OCI-LY7 (cell line): ENCODE results near the gene ZNF708. TPM values are rescaled to one million over a fixed set of nuclear protein-coding genes. Genes with fewer than 3 reads are reported as not detected.
A peak's percentile ranks its signal among the peaks of the same experiment; 100 is the strongest.

Experiments used
- Bru-seq: library from RNA; stranded (reverse); fragments of 400-500 nt; gene quantifications from one replicate; lab custom pipeline; 2021; lab: Mats Ljungman, UMichigan
- BruChase-seq, 2 experiments: library from RNA; stranded (reverse); fragments of 400-500 nt; gene quantifications; one replicate each; lab custom pipeline; 2021; lab: Mats Ljungman, UMichigan
- BruUV-seq: library from RNA; stranded (reverse); fragments of 400-500 nt; replicated peaks from 2 replicates; lab custom pipeline; 2021; lab: Mats Ljungman, UMichigan
- CTCF ChIA-PET: fragments of 300-600 bp; sonication (Branson Sonifier 250); formaldehyde crosslinking; loops from one replicate; lab custom pipeline; 2022; ENCODE audit warnings: antibody characterized with exemption; ENCODE audit not compliant: unreplicated experiment; lab: Charles Lee
- POLR2A ChIA-PET: fragments of 300-600 bp; sonication (Branson Sonifier 250); formaldehyde crosslinking; loops from one replicate; lab custom pipeline; 2022; ENCODE audit warnings: antibody characterized with exemption; lab: Charles Lee
- DNase-seq: peaks from one replicate; pipeline ENCODE4 v3.0.0-alpha.2; 2015; ENCODE audit warnings: low spot score
- H2AFZ ChIP-seq: fragments of 200-600 bp; sonication (generic), shearing (Covaris generic); 2 replicates; pipeline ENCODE4 v1.6.1; 2014; ENCODE audit warnings: mild to moderate bottlenecking, antibody characterized with exemption, low read length, moderate library complexity
- H3K27ac ChIP-seq: fragments of 200-600 bp; sonication (generic); 2 replicates; pipeline ENCODE4 v1.5.1; 2014; ENCODE audit warnings: mixed run types, low read depth, mild to moderate bottlenecking, moderate library complexity, low read length, inconsistent platforms; ENCODE audit not compliant: poor library complexity, severe bottlenecking
- H3K36me3 ChIP-seq: fragments of 200-600 bp; sonication (generic); 2 replicates; pipeline ENCODE4 v1.6.1; 2014; ENCODE audit warnings: mild to moderate bottlenecking, antibody characterized with exemption, low read length, moderate library complexity, mixed read lengths; ENCODE audit not compliant: insufficient read depth
- H3K4me1 ChIP-seq: fragments of 200-600 bp; sonication (generic); 2 replicates; pipeline ENCODE4 v1.5.1; 2014; ENCODE audit warnings: mild to moderate bottlenecking, low read length; ENCODE audit not compliant: insufficient read depth, poor library complexity, severe bottlenecking
- H3K4me2 ChIP-seq: fragments of 200-600 bp; sonication (generic); 2 replicates; pipeline ENCODE4 v1.6.1; 2014; ENCODE audit warnings: mild to moderate bottlenecking, low read length
- H3K4me3 ChIP-seq: fragments of 200-600 bp; sonication (generic); 2 replicates; pipeline ENCODE4 v1.5.1; 2014; ENCODE audit warnings: mild to moderate bottlenecking, low read depth, low read length; ENCODE audit not compliant: poor library complexity, severe bottlenecking
- H3K79me2 ChIP-seq: fragments of 200-600 bp; sonication (generic); 2 replicates; pipeline ENCODE4 v1.6.1; 2016; ENCODE audit warnings: low read depth, mild to moderate bottlenecking, low read length, moderate library complexity, mixed read lengths; ENCODE audit not compliant: insufficient read depth
- H3K9me2 ChIP-seq: fragments of 200-600 bp; sonication (generic); 2 replicates; pipeline ENCODE4 v1.6.1; 2016; ENCODE audit warnings: mild to moderate bottlenecking, low read length, mixed read lengths; ENCODE audit not compliant: insufficient read depth
- H3K9me3 ChIP-seq: fragments of 200-600 bp; sonication (generic); 2 replicates; pipeline ENCODE4 v1.6.1; 2014; ENCODE audit warnings: mild to moderate bottlenecking, mixed run types, low read length, mixed read lengths
- H4K20me1 ChIP-seq: fragments of 200-600 bp; sonication (generic); 2 replicates; pipeline ENCODE4 v1.6.1; 2014; ENCODE audit warnings: mild to moderate bottlenecking, antibody characterized with exemption, low read length, moderate library complexity, mixed read lengths; ENCODE audit not compliant: insufficient read depth
- CTCF ChIP-seq: fragments of 200-600 bp; sonication (generic); conservative IDR thresholded peaks from 2 replicates; pipeline ENCODE4 v1.5.1; 2014; ENCODE audit warnings: mild to moderate bottlenecking, antibody characterized with exemption, low read length, moderate library complexity, mixed read lengths
- EZH2phosphoT487 ChIP-seq: fragments of 200-600 bp; sonication (generic); IDR thresholded peaks from 2 replicates; pipeline ENCODE4 v1.6.1; 2018; ENCODE audit warnings: low read depth, borderline replicate concordance, mild to moderate bottlenecking, mixed run types, antibody characterized with exemption, low read length, moderate library complexity, mixed read lengths
- intact Hi-C: fragments of 100-400 bp; cut with micrococcal nuclease; formaldehyde crosslinking; loops from one replicate; pipeline ENCODE4 v1.10.0; 2022; ENCODE audit not compliant: unreplicated experiment
- long read RNA-seq: library from polyadenylated mRNA; stranded (forward); transcript quantifications from one replicate; pipeline ENCODE4 v2.0.0, GENCODE V29; 2022
- total RNA-seq, 2 experiments: library from RNA; depleted of rRNA in 1 of 2; stranded (reverse); fragments of >200 nt in 1 of 2; shearing (Covaris generic) in 1 of 2; gene quantifications; 2 replicates each; pipeline ENCODE4 v1.2.3, GENCODE V29; 2014 to 2022

The ZNF708 gene
- total RNA-seq (2014; rRNA removed; shearing (Covaris generic)) (26.5 and 38.2 TPM in 2 replicates), total RNA-seq (2022) (19.3 and 21.7 TPM in 2 replicates), Bru-seq, nascent RNA (percentile 87 among the genes with signal in this experiment), BruChase-seq, experiment 1, labeled RNA remaining after a 6-hour chase (percentile 86 among the genes with signal in this experiment), BruChase-seq, experiment 2, labeled RNA remaining after a 2-hour chase (percentile 85 among the genes with signal in this experiment)
- long read RNA-seq, partial matches to known transcripts, result 1 of 4 reads
- long read RNA-seq, other reads (novel, unspliced or antisense), result 3 of 4 reads

- Histone ChIP-seq H2AFZ (peak within 1 kb of the TSS; percentile 93), H3K4me3 (peak within 1 kb of the TSS; percentile 94), H3K79me2 (peaks cover 43% of the 10 kb centered on the region), H3K9me2 (no peaks in the 10 kb centered on the region), H4K20me1 (no peaks in the 10 kb centered on the region), H3K4me2 (peak within 1 kb of the TSS; percentile 89), H3K27ac (peak within 1 kb of the TSS; percentile 78), H3K36me3 (peaks cover 31% of the 10 kb centered on the region), H3K4me1 (peaks cover 8% of the 10 kb centered on the region), H3K9me3 (peaks cover 26% of the 10 kb centered on the region)
- intact Hi-C loops, result loop anchor here (2.0 to 10.0 kb wide), 3 partner anchors 30 to 554 kb away; partner anchors contain the start of genes ZNF493, ZNF66 and ZNF738
- TF ChIP-seq CTCF (no peak), EZH2phosphoT487 (no peak)
- DNase-seq, result peak; percentile 95
- ChIA-PET CTCF (no interaction called here), POLR2A (interaction anchor here (0.6 to 3.0 kb wide), 15 partner anchors 10 to 1090 kb away, joined by 3 to 14 read pairs (median 4); partner anchors contain the start of genes ZNF100, ZNF43, ZNF431 and ZNF493)
- no TSS peak for BruUV-seq
These were observed at the start of gene ZNF708 for GRCh38 chr19:21328885-21329605. Gene ZNF708 (minus strand): TSS chr19:21329410. CDS start chr19:21329212, 198 bp downstream.

- Histone ChIP-seq H3K4me1 (peaks cover 13% of the 10 kb centered on the region), H3K4me2 (no peak overlapping the region), H3K27ac (no peak overlapping the region), H3K4me3 (no peak overlapping the region), H4K20me1 (no peaks in the 10 kb centered on the region), H3K36me3 (peaks cover 74% of the 10 kb centered on the region), H3K9me2 (no peaks in the 10 kb centered on the region), H3K79me2 (peaks cover 53% of the 10 kb centered on the region), H2AFZ (no peak overlapping the region), H3K9me3 (peaks cover 29% of the 10 kb centered on the region)
- DNase-seq, result no peak
- intact Hi-C loops, result no loop called here
- TF ChIP-seq CTCF, result no peak
- no peak for TF ChIP-seq EZH2phosphoT487
- CTCF ChIA-PET, result no interaction called here
- POLR2A ChIA-PET, result interaction anchor here (0.8 kb wide), 1 partner anchor 21 kb away, joined by 3 read pairs; no protein-coding TSS in a partner anchor
- TSS peak; percentile 46 for BruUV-seq
These were observed 33.1 kb upstream of the ZNF708 start for GRCh38 chr19:21362291-21362690.
